H1 (cell line): ENCODE data around the gene SCYL2. TPM values are rescaled to one million over a fixed set of nuclear protein-coding genes. Genes with fewer than 3 reads are reported as not detected.

Experiments used
- CTCF ChIA-PET: fragments of 300-600 bp; sonication (Branson Sonifier 250); formaldehyde crosslinking; loops from one replicate; lab custom pipeline; 2021; ENCODE audit not compliant: partially characterized antibody; lab: Charles Lee
- POLR2A ChIA-PET: fragments of 300-600 bp; sonication (Branson Sonifier 250); formaldehyde crosslinking; loops from one replicate; lab custom pipeline; 2021; ENCODE audit warnings: inconsistent platforms; ENCODE audit not compliant: partially characterized antibody; lab: Charles Lee
- DNase-seq, 2 experiments: peaks; one replicate each; pipeline versions ENCODE4 v3.0.0 to v3.0.0-alpha.2; 2010 to 2022; ENCODE audit warnings: low spot score in 2 of 2, low read depth in 1 of 2, mixed read lengths in 1 of 2
- FAIRE-seq: peaks from 2 replicates; lab custom pipeline; 2011; peaks lifted over from hg19 to GRCh38; lab: Jason Lieb, UNC
- H2AFZ ChIP-seq: 2 replicates; pipeline ENCODE4 v1.8.1; 2012; ENCODE audit warnings: low read length, inconsistent platforms
- H2AK5ac ChIP-seq: 2 replicates; pipeline ENCODE4 v1.6.1; 2013; ENCODE audit warnings: low read depth, low read length
- H2BK120ac ChIP-seq: replicated peaks from 2 replicates; pipeline ENCODE3; 2013; ENCODE audit warnings: low read depth, low read length, inconsistent platforms
- H2BK12ac ChIP-seq: 2 replicates; pipeline ENCODE4 v1.6.1; 2013; ENCODE audit warnings: low read depth, low read length
- H2BK15ac ChIP-seq: 2 replicates; pipeline ENCODE4 v1.6.1; 2013; ENCODE audit warnings: low read length
- H2BK20ac ChIP-seq: 2 replicates; pipeline ENCODE4 v1.6.1; 2013; ENCODE audit warnings: low read length
- H2BK5ac ChIP-seq: 2 replicates; pipeline ENCODE4 v1.6.1; 2013; ENCODE audit warnings: low read depth, low read length
- H3K14ac ChIP-seq: 2 replicates; pipeline ENCODE4 v1.6.1; 2013; ENCODE audit warnings: inconsistent platforms; ENCODE audit not compliant: insufficient read length
- H3K18ac ChIP-seq: 2 replicates; pipeline ENCODE4 v1.6.1; 2013; ENCODE audit warnings: low read length; ENCODE audit errors: extremely low read depth
- H3K23ac ChIP-seq: 2 replicates; pipeline ENCODE4 v1.6.1; 2013; ENCODE audit warnings: inconsistent platforms; ENCODE audit not compliant: insufficient read length
- H3K23me2 ChIP-seq: 2 replicates; pipeline ENCODE4 v1.6.1; 2013; ENCODE audit warnings: low read depth, low read length
- H3K27ac ChIP-seq: 2 replicates; pipeline ENCODE4 v1.6.1; 2011; ENCODE audit warnings: low read depth, low read length, inconsistent platforms
- H3K27me3 ChIP-seq, 4 experiments: replicated peaks in 1 of 4; 1 replicate in 1 of 4; 2 replicates in 3 of 4; pipeline versions ENCODE4 v1.6.1 to v1.8.1; 2011 to 2013; ENCODE audit warnings: low read length in 3 of 4, mild to moderate bottlenecking in 3 of 4, inconsistent platforms in 2 of 4, mixed read lengths in 2 of 4, moderate library complexity in 1 of 4; ENCODE audit not compliant: control insufficient read depth in 3 of 4, insufficient read depth in 3 of 4; ENCODE audit errors: extremely low read depth in 1 of 4
- H3K36me3 ChIP-seq, 4 experiments: 2 replicates each; pipeline versions ENCODE4 v1.6.1 to v1.8.1; 2011 to 2013; ENCODE audit warnings: mild to moderate bottlenecking in 4 of 4, low read length in 3 of 4, moderate library complexity in 2 of 4, control low read depth in 1 of 4, inconsistent platforms in 1 of 4; ENCODE audit not compliant: insufficient read depth in 4 of 4, control insufficient read depth in 2 of 4
- H3K4ac ChIP-seq: replicated peaks from 2 replicates; pipeline ENCODE3; 2013; ENCODE audit warnings: low read length, low read depth, mixed read lengths, inconsistent platforms; ENCODE audit not compliant: insufficient read length
- H3K4me1 ChIP-seq, 4 experiments: replicated peaks in 1 of 4; 1 replicate in 1 of 4; 2 replicates in 3 of 4; pipeline versions ENCODE4 v1.6.1 to v1.8.1; 2011 to 2013; ENCODE audit warnings: low read length in 3 of 4, inconsistent platforms in 2 of 4, mixed read lengths in 1 of 4; ENCODE audit not compliant: insufficient read depth in 4 of 4, control insufficient read depth in 3 of 4
- H3K4me2 ChIP-seq, 2 experiments: 2 replicates each; pipeline versions ENCODE4 v1.6.1 to v1.8.1; 2011 to 2013; ENCODE audit warnings: low read depth in 2 of 2, low read length in 2 of 2, control low read depth in 1 of 2, inconsistent platforms in 1 of 2, mild to moderate bottlenecking in 1 of 2; ENCODE audit not compliant: insufficient read depth in 1 of 2
- H3K4me3 ChIP-seq, 4 experiments: fragments of 200-600, 300-600 bp in 1 of 4; sonication (generic), shearing (Covaris generic), sonication (Bioruptor Twin) in 1 of 4; 2 replicates each; pipeline versions ENCODE4 v1.5.1 to v1.8.1; 2011 to 2016; ENCODE audit warnings: low read length in 4 of 4, low read depth in 3 of 4, control low read depth in 2 of 4, inconsistent platforms in 2 of 4, mild to moderate bottlenecking in 2 of 4, mixed read lengths in 1 of 4, moderate library complexity in 1 of 4; ENCODE audit not compliant: insufficient read depth in 2 of 4; ENCODE audit errors: extremely low read depth in 1 of 4
- H3K56ac ChIP-seq: replicated peaks from 2 replicates; pipeline ENCODE3; 2013; ENCODE audit warnings: low read depth, mild to moderate bottlenecking, mixed read lengths, low read length, inconsistent platforms; ENCODE audit not compliant: insufficient read length
- H3K79me1 ChIP-seq: 2 replicates; pipeline ENCODE4 v1.6.1; 2013; ENCODE audit warnings: low read depth, low read length, control low read depth
- H3K79me2 ChIP-seq, 2 experiments: 2 replicates each; pipeline versions ENCODE4 v1.6.1 to v1.8.1; 2012 to 2013; ENCODE audit warnings: low read length in 2 of 2, mild to moderate bottlenecking in 2 of 2, inconsistent platforms in 1 of 2; ENCODE audit not compliant: insufficient read depth in 2 of 2, control insufficient read depth in 1 of 2
- H3K9ac ChIP-seq, 4 experiments: replicated peaks in 1 of 4; 1 replicate in 1 of 4; 2 replicates in 3 of 4; pipeline versions ENCODE4 v1.6.1 to v1.8.1; 2011 to 2013; ENCODE audit warnings: low read depth in 3 of 4, low read length in 3 of 4, control low read depth in 2 of 4, mild to moderate bottlenecking in 2 of 4, moderate library complexity in 2 of 4, inconsistent platforms in 1 of 4; ENCODE audit errors: extremely low read depth in 1 of 4
- H3K9me3 ChIP-seq, 2 experiments: 2 replicates each; pipeline versions ENCODE4 v1.6.1 to v1.8.1; 2012 to 2013; ENCODE audit warnings: mild to moderate bottlenecking in 2 of 2, moderate library complexity in 2 of 2, control low read depth in 1 of 2, inconsistent platforms in 1 of 2, low read depth in 1 of 2, low read length in 1 of 2, mixed read lengths in 1 of 2; ENCODE audit not compliant: insufficient read depth in 2 of 2
- H4K20me1 ChIP-seq, 2 experiments: replicated peaks in 1 of 2; 2 replicates each; pipeline versions ENCODE3 to v1.8.1; 2011 to 2013; ENCODE audit warnings: inconsistent platforms in 2 of 2, low read length in 2 of 2, mild to moderate bottlenecking in 1 of 2; ENCODE audit not compliant: insufficient read depth in 2 of 2, control insufficient read depth in 1 of 2
- H4K5ac ChIP-seq: 2 replicates; pipeline ENCODE4 v1.6.1; 2013; ENCODE audit warnings: low read length, low read depth, mixed read lengths, inconsistent platforms; ENCODE audit not compliant: insufficient read length
- H4K8ac ChIP-seq: 2 replicates; pipeline ENCODE4 v1.8.0; 2013; ENCODE audit warnings: mild to moderate bottlenecking, moderate library complexity, low read length, inconsistent platforms; ENCODE audit not compliant: insufficient read depth; ENCODE audit errors: extremely low read depth
- H4K91ac ChIP-seq: replicated peaks from 2 replicates; pipeline ENCODE3; 2013; ENCODE audit warnings: low read length, mixed read lengths, inconsistent platforms; ENCODE audit not compliant: insufficient read length
- JUN ChIP-seq: IDR thresholded peaks from 2 replicates; pipeline ENCODE4 v1.6.1; 2011; ENCODE audit warnings: low read depth, mild to moderate bottlenecking, improper control_type of control experiment, low read length
- polyA plus RNA-seq, 7 experiments: library from polyadenylated mRNA; depleted of rRNA in 3 of 7; stranded (reverse) in 5 of 7; unstranded in 2 of 7; fragments of >200 nt in 5 of 7; fragments of 200-250 nt in 2 of 7; gene quantifications; 1 replicate in 5 of 7; 2 replicates in 1 of 7; 4 replicates in 1 of 7; pipeline versions ENCODE4 v1.2.1 to v1.2.3, GENCODE V29; 2011 to 2013; ENCODE audit warnings: missing spikeins in 2 of 7, mixed read lengths in 2 of 7
- total RNA-seq: library from RNA; stranded (reverse); fragmentation: NEBNext Ultra II Directional; extraction: Animal tissue kit (Norgen Biotek cat#: 25700); gene quantifications from 2 replicates; pipeline ENCODE4 v1.2.1, GENCODE V29; 2021

The SCYL2 gene
- total and polyA plus RNA-seq, 2 of the 8 experiments (the other 6 are each of a cell fraction or from before 2014, with no cell fraction given), result 8.9 to 48.7 TPM

GRCh38 chr12:100339071-100339470 lies 72.1 kb downstream of the SCYL2 start:
- H4K5ac ChIP-seq, result no peak overlapping the region
- TF ChIP-seq JUN, result no peak

More at GRCh38 chr12:100339071-100339470, 72.1 kb downstream of the SCYL2 start:
- Histone ChIP-seq H3K23ac (no peak overlapping the region), H3K56ac (no peak overlapping the region), H3K79me1 (no peaks in the 10 kb centered on the region), H3K14ac (no peak overlapping the region), H3K4me3 (no peak overlapping the region), H2BK120ac (no peak overlapping the region), H2BK15ac (no peak overlapping the region), H4K8ac (no peak overlapping the region), H3K27me3 (no peaks in the 10 kb centered on the region), H3K27ac (no peak overlapping the region), H2AK5ac (no peak overlapping the region), H3K23me2 (no peaks in the 10 kb centered on the region), H3K18ac (no peak overlapping the region), H3K4me2 (no peak overlapping the region), H3K36me3 (peaks cover 2 to 45% (median 9%) of the 10 kb centered on the region in 4 experiments; a peak in 6 of 8 replicates), H3K4me1 (no peaks in the 10 kb centered on the region), H3K9ac (no peak overlapping the region), H4K91ac (no peak overlapping the region), H2BK5ac (no peak overlapping the region), H3K79me2 (no peaks in the 10 kb centered on the region), H2BK12ac (no peak overlapping the region), H2AFZ (no peak overlapping the region), H2BK20ac (no peak overlapping the region), H4K20me1 (no peaks in the 10 kb centered on the region), H3K9me3 (no peaks in the 10 kb centered on the region), H3K4ac (no peak overlapping the region)
- CTCF ChIA-PET, result interaction anchor here (1.0 kb wide), 1 partner anchor 9 kb away, joined by 3 read pairs; no protein-coding TSS in a partner anchor
- DNase-seq (no peak), FAIRE-seq (no peak)
- POLR2A ChIA-PET, result no interaction called here
